Activated CD4-positive, alpha-beta T cell treated with anti-CD3 and anti-CD28 coated beads for 36 hours (primary cell): ENCODE results near the gene ASB2. TPM values are rescaled to one million over a fixed set of nuclear protein-coding genes. Genes with fewer than 3 reads are reported as not detected.

Experiments
- ATAC-seq: fragments of 200-7000 bp; cut with Tn5 transposase; one replicate; pipeline ENCODE4 v1.10.0; 2021; ENCODE audit warnings: mild to moderate bottlenecking, moderate library complexity
- CTCF ChIA-PET: fragments of 350-600 bp; sonication (Branson Sonifier 250); formaldehyde crosslinking; loops from one replicate; lab custom pipeline; 2021; ENCODE audit warnings: antibody characterized with exemption; lab: Charles Lee
- POLR2A ChIA-PET: fragments of 350-600 bp; sonication (Branson Sonifier 250); formaldehyde crosslinking; loops from one replicate; lab custom pipeline; 2021; ENCODE audit warnings: antibody characterized with exemption, inconsistent platforms; lab: Charles Lee
- DNase-seq: peaks from one replicate; pipeline ENCODE4 v3.0.0-alpha.2; 2020
- H3K27ac Mint-ChIP-seq: one replicate; pipeline ENCODE4 v1.8.0; 2021; ENCODE audit warnings: mixed read lengths
- H3K27me3 Mint-ChIP-seq: one replicate; pipeline ENCODE4 v1.8.0; 2021; ENCODE audit warnings: mixed read lengths
- H3K36me3 Mint-ChIP-seq: one replicate; pipeline ENCODE4 v1.8.0; 2021; ENCODE audit warnings: low read depth, mixed read lengths
- H3K4me1 Mint-ChIP-seq: one replicate; pipeline ENCODE4 v1.8.0; 2021; ENCODE audit warnings: mixed read lengths
- H3K4me3 Mint-ChIP-seq: one replicate; pipeline ENCODE4 v1.8.0; 2021; ENCODE audit warnings: mild to moderate bottlenecking, moderate library complexity, mixed read lengths
- H3K9me3 Mint-ChIP-seq: one replicate; pipeline ENCODE4 v1.8.0; 2021; ENCODE audit warnings: low read depth, mixed read lengths
- intact Hi-C, 2 experiments: fragments of 100-400 bp; cut with DNase I in 1 of 2; cut with micrococcal nuclease in 1 of 2; formaldehyde crosslinking; loops; one replicate each; pipeline versions ENCODE4 v1.14.2 to v1.15.1; 2022 to 2024; cut with DNase I, micrococcal nuclease
- total RNA-seq, 2 experiments: library from RNA; stranded (reverse); gene quantifications; one replicate each; pipeline ENCODE4 v1.2.3, GENCODE V29; 2021

Gene ASB2
- total RNA-seq, 2 experiments from 2014 or later: 24.8 to 25.5 TPM

GRCh38 chr14:93957751-93958566, 18.4 kb downstream of the ASB2 start:
- ChIA-PET POLR2A (interaction anchor here (1.2 to 4.9 kb wide), 4 partner anchors 14 to 388 kb away, joined by 3 to 48 read pairs (median 26); no protein-coding TSS in a partner anchor), CTCF (interaction anchor here (0.8 to 6.4 kb wide), 7 partner anchors 9 to 42 kb away, joined by 3 to 51 read pairs (median 4); no protein-coding TSS in a partner anchor)
- H3K4me1 Mint-ChIP-seq: peaks cover 96% of the 10 kb centered on the region
- DNase-seq (no peak), ATAC-seq (no peak)
- no peaks in the 10 kb centered on the region for H3K9me3 Mint-ChIP-seq
- H3K27ac Mint-ChIP-seq: peak overlapping the region; percentile 100
- no peaks in the 10 kb centered on the region for H3K27me3 Mint-ChIP-seq
- H3K36me3 Mint-ChIP-seq: peaks cover 17% of the 10 kb centered on the region
- intact Hi-C loops: loop anchor here (5.0 to 10.0 kb wide), 4 partner anchors 124 to 1567 kb away; partner anchors contain the start of genes DDX24 (in 1 of the 2) and IFI27L1 (in 1 of the 2)
- peak overlapping the region; percentile 26 for H3K4me3 Mint-ChIP-seq

GRCh38 chr14:93957333-93957710, 19.0 kb downstream of the ASB2 start:
- H3K9me3 Mint-ChIP-seq: no peaks in the 10 kb centered on the region
- H3K4me1 Mint-ChIP-seq: peaks cover 95% of the 10 kb centered on the region
- peak overlapping the region; percentile 100 for H3K27ac Mint-ChIP-seq
- peak overlapping the region; percentile 75 for H3K4me3 Mint-ChIP-seq
- no peak for ATAC-seq
- intact Hi-C loops: loop anchor here (5.0 to 10.0 kb wide), 4 partner anchors 125 to 1567 kb away; partner anchors contain the start of genes DDX24 (in 1 of the 2) and IFI27L1 (in 1 of the 2)
- H3K36me3 Mint-ChIP-seq: peaks cover 17% of the 10 kb centered on the region
- POLR2A ChIA-PET: interaction anchor here (0.7 to 4.9 kb wide), 2 partner anchors 14 to 22 kb away, joined by 4 to 48 read pairs; no protein-coding TSS in a partner anchor
- DNase-seq: no peak
- CTCF ChIA-PET: interaction anchor here (6.0 to 6.4 kb wide), 2 partner anchors 14 to 18 kb away, joined by 46 to 51 read pairs; no protein-coding TSS in a partner anchor
- H3K27me3 Mint-ChIP-seq: no peaks in the 10 kb centered on the region

DNA sequence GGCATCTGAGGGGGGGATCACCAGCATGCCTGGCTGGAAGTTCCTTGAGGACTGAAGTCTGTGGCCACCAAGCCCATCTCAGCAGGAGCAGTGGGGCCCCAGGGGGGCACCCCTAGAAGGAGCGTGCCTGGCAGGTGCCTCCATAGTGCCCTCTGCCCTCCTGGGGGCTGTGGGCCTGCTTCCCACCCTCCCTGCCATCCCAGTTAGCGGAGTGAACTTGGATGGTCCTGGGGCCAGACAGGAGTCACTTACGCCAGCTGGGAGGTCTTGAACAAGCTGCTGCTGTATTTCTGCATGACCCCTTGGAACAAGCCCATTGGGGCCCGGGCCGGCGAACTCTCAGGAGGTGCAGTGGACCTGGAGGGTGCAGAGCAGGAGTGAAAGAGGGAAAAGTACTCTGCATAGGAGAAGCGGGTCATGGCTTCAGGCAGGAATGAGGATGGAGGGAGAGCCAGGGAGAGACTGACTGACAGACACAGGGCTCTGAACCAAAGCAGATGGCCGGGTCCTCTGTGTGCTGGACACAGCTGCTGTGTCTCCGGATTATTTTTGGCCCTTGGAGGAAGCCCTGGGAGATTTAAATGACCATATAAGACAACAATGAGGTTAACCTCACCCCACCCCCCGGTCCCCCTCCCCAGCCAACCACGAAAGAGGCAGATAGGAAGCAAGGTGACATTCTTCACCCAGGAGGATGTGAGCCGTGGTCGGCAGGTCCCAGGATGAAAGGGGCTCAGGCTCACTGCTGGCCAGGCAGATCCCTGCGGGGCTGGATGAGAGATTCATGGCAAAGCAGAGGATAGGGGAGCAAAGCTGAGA, 19.6 kb downstream of the ASB2 start:
- peaks cover 16% of the 10 kb centered on the region for H3K36me3 Mint-ChIP-seq
- no peak for DNase-seq
- peak overlapping the region; percentile 100 for H3K27ac Mint-ChIP-seq
- H3K4me3 Mint-ChIP-seq: peak overlapping the region; percentile 75
- H3K4me1 Mint-ChIP-seq: peaks cover 97% of the 10 kb centered on the region
- ChIA-PET POLR2A (interaction anchor here (0.6 to 4.9 kb wide), 3 partner anchors 14 to 1106 kb away, joined by 4 to 48 read pairs (median 4); no protein-coding TSS in a partner anchor), CTCF (interaction anchor here (1.5 to 6.4 kb wide), 3 partner anchors 15 to 19 kb away, joined by 3 to 51 read pairs (median 46); partner anchors contain the start of gene ASB2)
- no peaks in the 10 kb centered on the region for H3K9me3 Mint-ChIP-seq
- H3K27me3 Mint-ChIP-seq: no peaks in the 10 kb centered on the region
- ATAC-seq: no peak
- intact Hi-C loops: loop anchor here (5.0 to 10.0 kb wide), 4 partner anchors 126 to 1568 kb away; partner anchors contain the start of genes DDX24 (in 1 of the 2) and IFI27L1 (in 1 of the 2)

GRCh38 chr14:93955850-93956481, 20.4 kb downstream of the ASB2 start:
- no peaks in the 10 kb centered on the region for H3K9me3 Mint-ChIP-seq
- no peak for ATAC-seq
- CTCF ChIA-PET: interaction anchor here (0.6 to 6.4 kb wide), 5 partner anchors 15 to 219 kb away, joined by 3 to 46 read pairs (median 3); partner anchors contain the start of gene ASB2
- intact Hi-C loops: loop anchor here (5.0 to 10.0 kb wide), 4 partner anchors 126 to 1569 kb away; partner anchors contain the start of genes DDX24 (in 1 of the 2) and IFI27L1 (in 1 of the 2)
- peaks cover 97% of the 10 kb centered on the region for H3K4me1 Mint-ChIP-seq
- POLR2A ChIA-PET: interaction anchor here (0.6 kb wide), 1 partner anchor 1106 kb away, joined by 4 read pairs; no protein-coding TSS in a partner anchor
- DNase-seq: no peak
- H3K36me3 Mint-ChIP-seq: peaks cover 12% of the 10 kb centered on the region
- H3K27ac Mint-ChIP-seq: peak overlapping the region; percentile 100
- peak overlapping the region; percentile 75 for H3K4me3 Mint-ChIP-seq
- H3K27me3 Mint-ChIP-seq: no peaks in the 10 kb centered on the region

- peaks cover 99% of the 10 kb centered on the region for H3K4me1 Mint-ChIP-seq
- intact Hi-C loops: loop anchor here (5.0 to 10.0 kb wide), 4 partner anchors 127 to 1570 kb away; partner anchors contain the start of genes DDX24 (in 1 of the 2) and IFI27L1 (in 1 of the 2)
- H3K36me3 Mint-ChIP-seq: peaks cover 19% of the 10 kb centered on the region
- no peaks in the 10 kb centered on the region for H3K27me3 Mint-ChIP-seq
- CTCF ChIA-PET: interaction anchor here (0.6 to 6.4 kb wide), 7 partner anchors 14 to 220 kb away, joined by 3 to 46 read pairs (median 3); partner anchors contain the start of gene ASB2
- no peaks in the 10 kb centered on the region for H3K9me3 Mint-ChIP-seq
- peak overlapping the region; percentile 75 for H3K4me3 Mint-ChIP-seq
- DNase-seq (peak; percentile 60), ATAC-seq (peak; percentile 8)
- POLR2A ChIA-PET: interaction anchor here (1.2 kb wide), 1 partner anchor 35 kb away, joined by 3 read pairs; no protein-coding TSS in a partner anchor
- peak overlapping the region; percentile 100 for H3K27ac Mint-ChIP-seq
Observed at GRCh38 chr14:93954900-93955849, 21.2 kb downstream of the ASB2 start.

GRCh38 chr14:93954516-93954830, 21.9 kb downstream of the ASB2 start:
- peak overlapping the region; percentile 100 for H3K27ac Mint-ChIP-seq
- H3K4me1 Mint-ChIP-seq: peaks cover 92% of the 10 kb centered on the region
- no peaks in the 10 kb centered on the region for H3K9me3 Mint-ChIP-seq
- peak overlapping the region; percentile 75 for H3K4me3 Mint-ChIP-seq
- intact Hi-C loops: loop anchor here in 1 of 2 experiments (10.0 kb wide), 1 partner anchor 1570 kb away; no protein-coding TSS in a partner anchor
- CTCF ChIA-PET: interaction anchor here (1.0 to 1.2 kb wide), 2 partner anchors 14 to 15 kb away, joined by 3 to 7 read pairs; no protein-coding TSS in a partner anchor
- ATAC-seq (no peak), DNase-seq (no peak)
- peaks cover 19% of the 10 kb centered on the region for H3K36me3 Mint-ChIP-seq
- H3K27me3 Mint-ChIP-seq: no peaks in the 10 kb centered on the region
- POLR2A ChIA-PET: interaction anchor here (1.2 kb wide), 1 partner anchor 36 kb away, joined by 3 read pairs; no protein-coding TSS in a partner anchor

GRCh38 chr14:93953739-93954515, 22.4 kb downstream of the ASB2 start:
- DNase-seq: peak; percentile 38
- peak overlapping the region; percentile 100 for H3K27ac Mint-ChIP-seq
- peak overlapping the region; percentile 75 for H3K4me3 Mint-ChIP-seq
- ChIA-PET POLR2A (interaction anchor here (1.2 kb wide), 1 partner anchor 37 kb away, joined by 3 read pairs; no protein-coding TSS in a partner anchor), CTCF (interaction anchor here (1.2 to 1.6 kb wide), 2 partner anchors 9 to 14 kb away, joined by 4 to 7 read pairs; no protein-coding TSS in a partner anchor)
- H3K27me3 Mint-ChIP-seq: no peaks in the 10 kb centered on the region
- H3K9me3 Mint-ChIP-seq: no peaks in the 10 kb centered on the region
- H3K36me3 Mint-ChIP-seq: peaks cover 19% of the 10 kb centered on the region
- peaks cover 87% of the 10 kb centered on the region for H3K4me1 Mint-ChIP-seq
- intact Hi-C loops: loop anchor here in 1 of 2 experiments (10.0 kb wide), 1 partner anchor 1571 kb away; no protein-coding TSS in a partner anchor
- ATAC-seq: peak; percentile 15

GRCh38 chr14:93953263-93953662, 23.1 kb downstream of the ASB2 start:
- Mint-ChIP-seq H3K9me3 (no peaks in the 10 kb centered on the region), H3K4me1 (peaks cover 80% of the 10 kb centered on the region), H3K4me3 (peak overlapping the region; percentile 75), H3K36me3 (peaks cover 19% of the 10 kb centered on the region), H3K27ac (peak overlapping the region; percentile 39), H3K27me3 (no peaks in the 10 kb centered on the region)
- POLR2A ChIA-PET: interaction anchor here (1.0 kb wide), 1 partner anchor 20 kb away, joined by 3 read pairs; no protein-coding TSS in a partner anchor
- intact Hi-C loops: loop anchor here in 1 of 2 experiments (10.0 kb wide), 1 partner anchor 1572 kb away; no protein-coding TSS in a partner anchor
- CTCF ChIA-PET: interaction anchor here (1.6 to 2.4 kb wide), 2 partner anchors 10 to 13 kb away, joined by 4 to 21 read pairs; no protein-coding TSS in a partner anchor
- no peak for ATAC-seq
- no peak for DNase-seq
